ENCODE data around the gene FREY1.

DNA sequence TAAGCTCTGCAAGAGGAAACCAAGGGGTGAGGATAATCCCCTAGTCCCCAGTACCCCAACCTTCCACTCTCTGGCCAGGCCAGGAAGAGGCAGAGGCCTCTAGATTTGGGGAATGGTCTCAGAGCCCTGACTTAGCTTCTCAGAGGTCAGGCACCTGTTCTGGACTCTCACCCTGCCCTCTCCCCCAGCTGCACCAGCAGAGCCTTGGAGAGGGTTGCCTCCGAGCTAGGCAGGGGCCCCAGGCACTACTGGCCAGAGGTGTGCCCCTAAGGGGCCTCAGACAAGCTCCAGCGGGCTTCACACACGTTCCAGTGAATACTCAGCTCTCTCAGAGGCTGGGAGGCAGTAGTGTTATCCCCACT lies 8.0 kb downstream of the FREY1 start:
- TF ChIP-seq, protein P1, sequence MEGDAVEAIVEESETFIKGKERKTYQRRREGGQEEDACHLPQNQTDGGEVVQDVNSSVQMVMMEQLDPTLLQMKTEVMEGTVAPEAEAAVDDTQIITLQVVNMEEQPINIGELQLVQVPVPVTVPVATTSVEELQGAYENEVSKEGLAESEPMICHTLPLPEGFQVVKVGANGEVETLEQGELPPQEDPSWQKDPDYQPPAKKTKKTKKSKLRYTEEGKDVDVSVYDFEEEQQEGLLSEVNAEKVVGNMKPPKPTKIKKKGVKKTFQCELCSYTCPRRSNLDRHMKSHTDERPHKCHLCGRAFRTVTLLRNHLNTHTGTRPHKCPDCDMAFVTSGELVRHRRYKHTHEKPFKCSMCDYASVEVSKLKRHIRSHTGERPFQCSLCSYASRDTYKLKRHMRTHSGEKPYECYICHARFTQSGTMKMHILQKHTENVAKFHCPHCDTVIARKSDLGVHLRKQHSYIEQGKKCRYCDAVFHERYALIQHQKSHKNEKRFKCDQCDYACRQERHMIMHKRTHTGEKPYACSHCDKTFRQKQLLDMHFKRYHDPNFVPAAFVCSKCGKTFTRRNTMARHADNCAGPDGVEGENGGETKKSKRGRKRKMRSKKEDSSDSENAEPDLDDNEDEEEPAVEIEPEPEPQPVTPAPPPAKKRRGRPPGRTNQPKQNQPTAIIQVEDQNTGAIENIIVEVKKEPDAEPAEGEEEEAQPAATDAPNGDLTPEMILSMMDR (IDR thresholded peaks at IDR 0.05): no peak
- TF ChIP-seq POLR2A (IDR thresholded peaks at IDR 0.05): no peak
